Dermis blood vessel endothelial cell (primary cell): ENCODE measurements around the gene NQO2. TPM values are rescaled to one million over a fixed set of nuclear protein-coding genes. Genes with fewer than 3 reads are reported as not detected.
"Not testable (repeated sequence)": the region's sequence is repeated elsewhere in the genome, so short reads cannot be mapped to it uniquely, and the experiment has no call there.

ENCODE experiments used
- DNase-seq: peaks from one replicate; pipeline ENCODE4 v3.0.0; 2010
- total RNA-seq: library from RNA; depleted of rRNA; stranded (reverse); fragments of >200 nt; gene quantifications from 2 replicates; pipeline ENCODE4 v1.2.3, GENCODE V29; 2014

The NQO2 gene
- total RNA-seq, 1 donor from 2014 or later: 22.5 TPM

- peak; percentile 99 for DNase-seq
These were observed 10.1 kb upstream of the NQO2 start for GRCh38 chr6:2989332-2990247.

DNA sequence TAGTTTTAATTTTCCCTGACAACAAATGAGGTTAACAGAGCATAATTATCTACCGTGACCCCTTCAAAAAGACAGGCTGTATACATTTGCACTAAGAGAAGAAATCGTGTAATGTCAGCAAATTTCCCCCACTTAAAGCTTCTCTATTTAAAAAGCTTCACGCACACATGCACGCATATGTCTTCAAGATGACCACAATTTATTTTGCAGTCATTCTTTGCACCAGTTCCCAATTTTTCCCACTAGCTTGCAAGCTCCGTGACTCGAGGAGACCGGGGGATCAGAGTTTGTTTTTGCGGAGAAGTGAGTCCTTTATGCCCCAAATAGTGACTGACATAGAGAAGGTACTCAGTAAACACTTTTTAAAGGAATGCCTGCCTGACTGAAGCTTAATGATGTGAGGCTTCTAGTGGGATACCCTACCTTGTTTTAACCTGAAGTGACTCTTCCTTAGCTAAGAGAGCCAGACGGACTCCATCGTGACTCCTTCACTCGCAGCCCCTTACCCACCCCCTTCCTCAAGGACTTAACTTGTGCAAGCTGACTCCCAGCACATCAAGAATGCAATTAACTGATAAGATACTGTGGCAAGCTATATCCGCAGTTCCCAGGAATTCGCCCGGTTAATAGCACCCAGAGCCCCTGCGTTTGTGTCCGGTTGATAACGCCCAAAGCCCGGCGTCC, 9.3 kb upstream of the NQO2 start:
- peak; percentile 58 for DNase-seq

DNA sequence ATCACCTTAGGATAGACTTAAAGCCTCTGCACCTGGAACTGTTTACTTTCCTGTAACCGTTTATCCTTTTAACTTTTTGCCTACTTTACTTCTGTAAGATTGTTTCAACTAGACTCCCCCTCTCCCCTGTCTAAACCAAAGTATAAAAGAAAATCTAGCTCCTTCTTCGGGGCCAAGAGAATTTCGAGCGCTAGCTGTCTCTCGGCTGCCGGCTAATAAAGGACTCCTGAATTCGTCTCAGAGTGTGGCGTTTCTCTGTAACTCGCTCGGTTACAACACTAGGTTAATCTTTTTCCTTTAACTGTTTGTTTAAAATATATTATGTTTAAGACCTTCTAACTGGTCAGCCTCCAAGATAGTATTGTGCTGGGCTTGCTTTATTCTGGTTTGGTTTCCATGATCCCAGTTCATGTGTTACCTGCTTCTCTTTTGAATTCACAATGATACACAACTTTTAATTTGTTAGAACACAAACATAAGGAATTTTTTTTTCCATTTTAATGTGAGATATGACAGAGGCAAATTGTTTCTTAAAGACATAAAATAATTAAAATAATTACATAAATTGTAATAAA, 8.7 kb upstream of the NQO2 start:
- DNase-seq: no peak

DNA sequence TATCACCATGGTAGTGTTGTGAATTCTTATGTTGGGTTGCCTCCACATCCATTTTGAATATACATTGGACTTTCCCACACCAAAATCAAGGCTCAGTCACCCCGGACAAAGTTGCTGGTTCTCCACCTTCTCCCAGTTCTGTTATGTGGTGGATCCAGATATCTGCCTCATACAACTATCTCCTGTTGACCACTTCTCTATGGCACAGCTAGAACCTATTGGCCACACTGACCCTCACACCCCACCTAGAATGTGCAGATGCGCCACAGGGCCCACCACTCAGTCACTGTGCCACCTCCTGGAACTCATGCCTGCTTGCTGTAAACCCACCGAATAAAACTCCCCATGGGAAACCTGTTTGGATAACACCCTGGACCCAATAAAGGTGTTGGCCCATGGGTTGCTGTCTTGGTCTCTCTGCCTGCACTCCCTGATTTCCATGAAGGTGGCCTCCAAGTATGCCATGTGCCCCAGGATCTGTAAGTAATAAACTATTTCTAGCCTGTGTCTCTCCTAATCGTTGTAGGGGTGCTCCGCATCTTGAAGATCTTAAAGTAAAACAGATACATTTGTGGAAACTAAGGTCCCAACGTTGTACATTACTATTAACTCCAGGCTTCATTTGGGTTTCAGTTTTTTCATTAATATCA, 7.2 kb upstream of the NQO2 start:
- DNase-seq: no peak

GRCh38 chr6:2993755-2994317, 5.9 kb upstream of the NQO2 start:
- DNase-seq: no peak

GRCh38 chr6:2998249-2998997, 1.3 kb upstream of the NQO2 start:
- DNase-seq: peak; percentile 27

GRCh38 chr6:2998998-2999617, 586 bp upstream of the NQO2 start:
- peak; percentile 13 for DNase-seq

DNA sequence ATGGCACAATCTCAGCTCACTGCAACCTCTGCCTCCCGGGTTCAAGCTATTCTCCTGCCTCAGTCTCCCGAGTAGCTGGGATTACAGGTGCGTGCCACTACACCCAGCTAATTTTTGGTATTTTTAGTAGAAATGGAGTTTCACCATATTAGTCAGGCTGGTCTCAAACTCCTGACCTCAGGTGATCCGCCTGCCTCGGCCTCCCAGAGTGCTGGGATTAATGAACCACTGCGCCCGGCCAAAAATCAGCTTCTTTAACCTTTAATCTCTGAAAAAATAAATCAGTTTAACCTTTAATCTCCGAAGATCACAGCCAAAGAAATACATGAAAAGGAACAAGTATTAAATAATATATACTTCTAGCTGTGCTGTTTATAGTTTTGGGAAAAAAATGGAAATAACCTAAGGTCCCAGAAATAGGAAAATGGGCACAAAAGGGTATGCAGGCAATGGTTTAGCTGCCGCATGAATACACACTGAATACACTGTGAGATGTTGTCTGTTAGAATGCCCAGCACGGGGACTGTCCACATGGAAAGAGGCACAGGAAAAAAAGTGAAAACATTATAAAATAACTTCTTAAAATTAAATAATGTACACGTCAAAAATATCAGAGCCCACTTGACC, 1.6 kb downstream of the NQO2 start:
- no peak for DNase-seq

GRCh38 chr6:3001773-3002293, 2.1 kb downstream of the NQO2 start:
- peak; percentile 83 for DNase-seq

- DNase-seq: not testable (repeated sequence)
These were observed 3.5 kb downstream of the NQO2 start for GRCh38 chr6:3003226-3003625.

- DNase-seq: no peak
These were observed 5.4 kb downstream of the NQO2 start for GRCh38 chr6:3005077-3005476.

GRCh38 chr6:3005874-3006273, 6.2 kb downstream of the NQO2 start:
- DNase-seq: no peak

GRCh38 chr6:3006476-3006875, 6.8 kb downstream of the NQO2 start:
- no peak for DNase-seq

GRCh38 chr6:3007571-3007970, 7.9 kb downstream of the NQO2 start:
- DNase-seq: no peak

GRCh38 chr6:3008712-3009265, 9.1 kb downstream of the NQO2 start:
- DNase-seq: not testable (repeated sequence)

GRCh38 chr6:3009930-3010329, 10.2 kb downstream of the NQO2 start:
- no peak for DNase-seq

DNA sequence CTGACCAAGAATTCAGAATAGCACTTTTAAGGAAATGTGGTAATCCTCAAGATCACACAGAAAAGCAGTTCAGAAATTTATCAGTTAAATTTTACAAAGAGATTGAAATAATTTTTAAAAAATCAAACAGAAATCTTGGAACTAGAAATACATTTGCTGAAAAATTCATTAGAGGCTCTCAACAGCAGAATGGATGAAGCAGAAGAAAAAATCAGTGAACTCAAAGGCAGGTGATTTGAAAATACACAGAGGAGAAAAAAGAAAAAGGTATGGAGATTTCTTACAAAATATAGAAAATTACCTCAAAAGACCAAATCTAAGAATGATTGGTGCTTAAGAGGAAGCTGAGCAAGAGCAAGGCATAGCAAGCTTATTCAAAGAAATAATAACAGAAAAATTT, 11.5 kb downstream of the NQO2 start:
- DNase-seq: no peak

GRCh38 chr6:3011592-3011991, 11.9 kb downstream of the NQO2 start:
- no peak for DNase-seq

- DNase-seq: peak; percentile 68
These were observed 13.8 kb downstream of the NQO2 start for GRCh38 chr6:3013486-3013885.

GRCh38 chr6:3013901-3014674, 14.4 kb downstream of the NQO2 start:
- no peak for DNase-seq
